GM12873 (cell line): Measurements from ENCODE around the gene MLN.

ENCODE experiments used
- CTCF ChIP-seq: IDR thresholded peaks from 2 replicates; pipeline ENCODE4 v1.5.1; 2012; ENCODE audit warnings: low read depth, mild to moderate bottlenecking, moderate library complexity, low read length, control low read depth; ENCODE audit not compliant: insufficient read depth; ENCODE audit errors: missing control alignments

The MLN gene

GRCh38 chr6:33833599-33833998 lies 29.8 kb upstream of the MLN start:
- TF ChIP-seq CTCF = no peak

GRCh38 chr6:33830635-33831240 lies 26.9 kb upstream of the MLN start:
- no peak for TF ChIP-seq CTCF

GRCh38 chr6:33828764-33829731 lies 25.2 kb upstream of the MLN start:
- no peak for TF ChIP-seq CTCF

- TF ChIP-seq CTCF = no peak
Measured at GRCh38 chr6:33828452-33828763, 24.6 kb upstream of the MLN start.

- no peak for TF ChIP-seq CTCF
Measured at GRCh38 chr6:33827546-33828451, 24.0 kb upstream of the MLN start.

GRCh38 chr6:33826537-33826936 lies 22.7 kb upstream of the MLN start:
- TF ChIP-seq CTCF = no peak

GRCh38 chr6:33824461-33825154 lies 20.8 kb upstream of the MLN start:
- TF ChIP-seq CTCF = no peak
